ENCODE results near the gene MSMP. TPM values are rescaled to one million over a fixed set of nuclear protein-coding genes. Genes with fewer than 3 reads are reported as not detected.

Gene MSMP
- total and polyA plus RNA-seq, 2 donors (not counting 3 experiments of a cell fraction or from before 2014, with no cell fraction given) = 18.8 to 29.0 TPM

DNA sequence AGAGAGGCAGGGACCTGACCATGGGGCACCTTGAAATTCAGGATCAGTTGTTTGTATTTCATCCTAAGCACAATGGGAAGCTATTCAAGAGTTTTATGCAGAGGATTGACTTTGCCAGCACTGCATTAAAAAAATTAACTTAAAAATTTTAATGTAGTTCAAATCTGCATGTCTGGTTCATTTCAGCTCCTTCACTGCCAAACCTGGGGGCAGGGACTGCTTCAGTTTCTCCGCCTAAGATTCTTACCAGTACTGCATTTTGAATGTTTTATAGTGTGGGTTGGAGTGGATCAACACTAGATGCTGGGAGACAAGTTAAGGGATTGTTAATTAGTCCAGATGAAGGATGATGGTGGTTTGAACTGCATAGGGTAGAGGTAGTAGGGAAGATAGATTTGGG is 15.7 kb upstream of the MSMP start:
- Histone ChIP-seq H3K27ac (ENCODE audit: insufficient read depth, low read depth, low read length) (no peak overlapping the region), H3K4me2 (ENCODE audit: insufficient read depth, low read length) (no peak overlapping the region), H2AFZ (ENCODE audit: low read depth, low read length) (no peak overlapping the region), H3K9me1 (replicated peaks; ENCODE audit: control insufficient read depth, extremely low read depth, insufficient read depth, low read length) (no peaks in the 10 kb centered on the region), H3K27me3 (ENCODE audit: control insufficient read depth in 2 of 2, insufficient read depth in 2 of 2, low read length in 2 of 2) (no peaks in the 10 kb centered on the region), H3K9me3 (replicated peaks; ENCODE audit: control insufficient read depth, insufficient read depth, low read length) (no peaks in the 10 kb centered on the region), H4K20me1 (replicated peaks; ENCODE audit: control insufficient read depth, extremely low read depth, insufficient read depth, low read length) (no peaks in the 10 kb centered on the region), H3K79me2 (ENCODE audit: control insufficient read depth, insufficient read depth, low read length) (no peaks in the 10 kb centered on the region), H3K36me3 (ENCODE audit: control insufficient read depth in 2 of 2, extremely low read depth in 1 of 2, insufficient read depth in 2 of 2, low read length in 2 of 2) (no peaks in the 10 kb centered on the region), H3K4me1 (ENCODE audit: control insufficient read depth, extremely low read depth, insufficient read depth, low read length) (peaks cover 22% of the 10 kb centered on the region), H3K9ac (replicated peaks; ENCODE audit: extremely low read depth, insufficient read depth, low read length) (no peak overlapping the region), H3K4me3 (replicated peaks in 1 of 3; ENCODE audit: insufficient read depth in 1 of 3, low read depth in 1 of 3, low read length in 3 of 3) (no peak overlapping the region)
- no peak for FAIRE-seq
- BruUV-seq (replicated peaks) = no TSS peak
- POLR2A ChIA-PET = no interaction called here
- intact Hi-C loops (cut with micrococcal nuclease) (loop anchor here (2.0 kb wide), 1 partner anchor 13 kb away; no protein-coding TSS in a partner anchor), dilution Hi-C loops (cut with MboI; ENCODE audit: extremely low pct_ligation_motif_present, low sequenced_read_pairs) (no loop called here)
- TF ChIP-seq EZH2 (IDR thresholded peaks at IDR 0.05; ENCODE audit: borderline replicate concordance, low read depth, low read length, severe bottlenecking) (no peak), MYC (IDR thresholded peaks at IDR 0.05; ENCODE audit: low read depth, low read length) (no peak), GATA2 (IDR thresholded peaks at IDR 0.05; ENCODE audit: insufficient read depth, insufficient read length, low read depth, low read length) (no peak), JUN (IDR thresholded peaks at IDR 0.05; ENCODE audit: borderline replicate concordance, insufficient read depth, insufficient read length, low read depth) (no peak), POLR2A (IDR thresholded peaks at IDR 0.05; ENCODE audit: low read depth, low read length) (no peak), CTCF (IDR thresholded peaks at IDR 0.05; ENCODE audit: extremely low read depth in 1 of 2, insufficient read depth in 1 of 2, low read depth in 1 of 2, low read length in 2 of 2) (no peak), POLR2AphosphoS5 (IDR thresholded peaks at IDR 0.05; ENCODE audit: insufficient read depth, low read depth, low read length) (no peak), MAX (IDR thresholded peaks at IDR 0.05; ENCODE audit: insufficient read depth, insufficient read length) (no peak), FOS (IDR thresholded peaks at IDR 0.05; ENCODE audit: borderline replicate concordance, insufficient read depth, low read length) (no peak)
- CTCF ChIA-PET = interaction anchor here (0.9 to 2.7 kb wide), 4 partner anchors 9 to 20 kb away, joined by 3 to 21 read pairs (median 4); partner anchors contain the start of gene MSMP
- no peak for DNase-seq (ENCODE audit: low read depth, low spot score)
